ENCODE results near the gene NNMT.

DNA sequence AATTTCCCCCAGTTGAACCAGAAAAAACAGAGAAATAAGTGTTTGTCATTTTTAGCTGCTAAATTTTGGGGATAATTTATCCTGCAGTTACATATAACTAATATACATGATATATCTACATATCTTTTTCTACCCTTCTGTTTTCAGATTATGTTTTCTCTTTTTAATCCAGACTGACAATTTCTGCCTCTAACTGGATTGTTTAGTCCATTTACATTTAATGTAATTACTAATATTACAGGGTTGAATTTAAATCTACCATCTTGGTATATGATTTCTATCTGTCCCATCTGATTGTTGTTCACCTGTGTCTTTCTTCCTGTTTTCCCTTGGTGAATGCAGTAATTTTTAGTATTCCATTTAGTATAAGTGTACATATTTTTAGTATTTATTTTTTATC lies 5.7 kb downstream of the NNMT start:
- TF ChIP-seq, protein P1, sequence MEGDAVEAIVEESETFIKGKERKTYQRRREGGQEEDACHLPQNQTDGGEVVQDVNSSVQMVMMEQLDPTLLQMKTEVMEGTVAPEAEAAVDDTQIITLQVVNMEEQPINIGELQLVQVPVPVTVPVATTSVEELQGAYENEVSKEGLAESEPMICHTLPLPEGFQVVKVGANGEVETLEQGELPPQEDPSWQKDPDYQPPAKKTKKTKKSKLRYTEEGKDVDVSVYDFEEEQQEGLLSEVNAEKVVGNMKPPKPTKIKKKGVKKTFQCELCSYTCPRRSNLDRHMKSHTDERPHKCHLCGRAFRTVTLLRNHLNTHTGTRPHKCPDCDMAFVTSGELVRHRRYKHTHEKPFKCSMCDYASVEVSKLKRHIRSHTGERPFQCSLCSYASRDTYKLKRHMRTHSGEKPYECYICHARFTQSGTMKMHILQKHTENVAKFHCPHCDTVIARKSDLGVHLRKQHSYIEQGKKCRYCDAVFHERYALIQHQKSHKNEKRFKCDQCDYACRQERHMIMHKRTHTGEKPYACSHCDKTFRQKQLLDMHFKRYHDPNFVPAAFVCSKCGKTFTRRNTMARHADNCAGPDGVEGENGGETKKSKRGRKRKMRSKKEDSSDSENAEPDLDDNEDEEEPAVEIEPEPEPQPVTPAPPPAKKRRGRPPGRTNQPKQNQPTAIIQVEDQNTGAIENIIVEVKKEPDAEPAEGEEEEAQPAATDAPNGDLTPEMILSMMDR (conservative IDR thresholded peaks at IDR 0.05 in 1 of 2, IDR thresholded peaks at IDR 0.05 in 1 of 2; ENCODE audit: low read depth in 1 of 2, low read length in 2 of 2): no peak
- TF ChIP-seq EZH2 (IDR thresholded peaks at IDR 0.05; ENCODE audit: low read length, missing control alignments): no peak
